GM21737 (cell line): ENCODE results near the gene FKRP.
"Not testable (repeated sequence)": the region's sequence is repeated elsewhere in the genome, so short reads cannot be mapped to it uniquely, and the experiment has no call there.

Experiments used
- ATAC-seq: cut with Tn5 transposase; IDR thresholded peaks from one replicate; pipeline ENCODE4 v1.9.1; 2021; ENCODE audit warnings: mild to moderate bottlenecking, moderate library complexity; ENCODE audit not compliant: unreplicated experiment

Gene FKRP

GRCh38 chr19:46784262-46785053, 38.6 kb downstream of the FKRP start:
- ATAC-seq, result no peak

- ATAC-seq, result no peak
Observed at GRCh38 chr19:46785054-46785979, 39.5 kb downstream of the FKRP start.

- ATAC-seq, result no peak
Observed at GRCh38 chr19:46785980-46786235, 40.1 kb downstream of the FKRP start.

- ATAC-seq, result peak; percentile 39
Observed at GRCh38 chr19:46786236-46787039, 40.6 kb downstream of the FKRP start.

GRCh38 chr19:46787040-46787330, 41.1 kb downstream of the FKRP start:
- no peak for ATAC-seq

- ATAC-seq, result no peak
Observed at GRCh38 chr19:46787331-46788261, 41.7 kb downstream of the FKRP start.

GRCh38 chr19:46788262-46788967, 42.6 kb downstream of the FKRP start, which contains the start of gene SLC1A5:
SLC1A5 (minus strand) TSS chr19:46788594; CDS start chr19:46787965, 629 bp downstream.
- peak; percentile 62 for ATAC-seq

- no peak for ATAC-seq
Observed at GRCh38 chr19:46788968-46789338, 43.1 kb downstream of the FKRP start.

- ATAC-seq, result no peak
Observed at GRCh38 chr19:46789371-46789770, 43.5 kb downstream of the FKRP start.

- ATAC-seq, result no peak
Observed at GRCh38 chr19:46791944-46792343, 46.1 kb downstream of the FKRP start.

- no peak for ATAC-seq
Observed at GRCh38 chr19:46797881-46798280, 52.0 kb downstream of the FKRP start.

- no peak for ATAC-seq
Observed at GRCh38 chr19:46798713-46799112, 52.9 kb downstream of the FKRP start.

- no peak for ATAC-seq
Observed at GRCh38 chr19:46802152-46802551, 56.3 kb downstream of the FKRP start.

GRCh38 chr19:46803555-46803954, 57.7 kb downstream of the FKRP start:
- no peak for ATAC-seq

GRCh38 chr19:46804432-46804831, 58.6 kb downstream of the FKRP start:
- not testable (repeated sequence) for ATAC-seq

GRCh38 chr19:46806656-46807055, 60.8 kb downstream of the FKRP start:
- no peak for ATAC-seq
